GM12874 (cell line): ENCODE data around the gene KIFAP3.

Experiments
- CTCF ChIP-seq: IDR thresholded peaks from 2 replicates; pipeline ENCODE4 v1.5.1; 2011; ENCODE audit warnings: low read depth, mild to moderate bottlenecking, control low read depth, low read length, moderate library complexity; ENCODE audit not compliant: insufficient read depth

Gene KIFAP3

GRCh38 chr1:169921080-169921479 lies 153.4 kb downstream of the KIFAP3 start:
- TF ChIP-seq CTCF = no peak

- no peak for TF ChIP-seq CTCF
These were observed 155.6 kb downstream of the KIFAP3 start for GRCh38 chr1:169918927-169919326.

GRCh38 chr1:169915150-169915549 lies 159.3 kb downstream of the KIFAP3 start:
- no peak for TF ChIP-seq CTCF

- no peak for TF ChIP-seq CTCF
These were observed 160.0 kb downstream of the KIFAP3 start for GRCh38 chr1:169914531-169914930.

GRCh38 chr1:169909499-169909898 lies 165.0 kb downstream of the KIFAP3 start:
- TF ChIP-seq CTCF = no peak

- no peak for TF ChIP-seq CTCF
These were observed 167.6 kb downstream of the KIFAP3 start for GRCh38 chr1:169906938-169907337.

- no peak for TF ChIP-seq CTCF
These were observed 169.7 kb downstream of the KIFAP3 start for GRCh38 chr1:169904834-169905233.

GRCh38 chr1:169902751-169903150 lies 171.7 kb downstream of the KIFAP3 start:
- no peak for TF ChIP-seq CTCF
